ENCODE data around the gene PRKCE.

PRKCE gene

GRCh38 chr2:46117994-46118393 is 466.5 kb downstream of the PRKCE start:
- no peak overlapping the region for H3K4me3 ChIP-seq (ENCODE audit: low read length in 2 of 2)
- no peak overlapping the region for H3K9ac ChIP-seq (ENCODE audit: low read depth in 1 of 2, low read length in 2 of 2)
- no peaks in the 10 kb centered on the region for H3K27me3 ChIP-seq (ENCODE audit: control insufficient read depth in 2 of 2, insufficient read depth in 2 of 2, low read length in 2 of 2)
- H3K27ac ChIP-seq (ENCODE audit: low read depth in 2 of 2, low read length in 2 of 2) = no peak overlapping the region
- no peaks in the 10 kb centered on the region for H3K36me3 ChIP-seq (ENCODE audit: control insufficient read depth in 2 of 2, insufficient read depth in 2 of 2, low read length in 2 of 2)
- H3K4me1 ChIP-seq (ENCODE audit: control insufficient read depth in 2 of 2, insufficient read depth in 2 of 2, low read length in 2 of 2) = peaks cover 18 to 37% of the 10 kb centered on the region in 2 donors
- H3K9me3 ChIP-seq (ENCODE audit: control insufficient read depth in 2 of 2, low read length in 2 of 2) = no peaks in the 10 kb centered on the region

GRCh38 chr2:46118656-46119371 is 467.3 kb downstream of the PRKCE start:
- no peak overlapping the region for H3K4me3 ChIP-seq (ENCODE audit: low read length in 2 of 2)
- no peak overlapping the region for H3K9ac ChIP-seq (ENCODE audit: low read depth in 1 of 2, low read length in 2 of 2)
- peaks cover 18 to 37% of the 10 kb centered on the region in 2 donors for H3K4me1 ChIP-seq (ENCODE audit: control insufficient read depth in 2 of 2, insufficient read depth in 2 of 2, low read length in 2 of 2)
- H3K36me3 ChIP-seq (ENCODE audit: control insufficient read depth in 2 of 2, insufficient read depth in 2 of 2, low read length in 2 of 2) = no peaks in the 10 kb centered on the region
- H3K9me3 ChIP-seq (ENCODE audit: control insufficient read depth in 2 of 2, low read length in 2 of 2) = no peaks in the 10 kb centered on the region
- no peaks in the 10 kb centered on the region for H3K27me3 ChIP-seq (ENCODE audit: control insufficient read depth in 2 of 2, insufficient read depth in 2 of 2, low read length in 2 of 2)
- H3K27ac ChIP-seq (ENCODE audit: low read depth in 2 of 2, low read length in 2 of 2) = peak overlapping the region; percentile 12 to 36

- H3K9me3 ChIP-seq (ENCODE audit: control insufficient read depth in 2 of 2, low read length in 2 of 2) = no peaks in the 10 kb centered on the region
- peaks cover 18 to 37% of the 10 kb centered on the region in 2 donors for H3K4me1 ChIP-seq (ENCODE audit: control insufficient read depth in 2 of 2, insufficient read depth in 2 of 2, low read length in 2 of 2)
- H3K27me3 ChIP-seq (ENCODE audit: control insufficient read depth in 2 of 2, insufficient read depth in 2 of 2, low read length in 2 of 2) = no peaks in the 10 kb centered on the region
- no peak overlapping the region for H3K27ac ChIP-seq (ENCODE audit: low read depth in 2 of 2, low read length in 2 of 2)
- H3K4me3 ChIP-seq (ENCODE audit: low read length in 2 of 2) = no peak overlapping the region
- H3K9ac ChIP-seq (ENCODE audit: low read depth in 1 of 2, low read length in 2 of 2) = no peak overlapping the region
- H3K36me3 ChIP-seq (ENCODE audit: control insufficient read depth in 2 of 2, insufficient read depth in 2 of 2, low read length in 2 of 2) = no peaks in the 10 kb centered on the region
These were observed 468.0 kb downstream of the PRKCE start for GRCh38 chr2:46119453-46119852.

GRCh38 chr2:46120792-46121555 is 469.5 kb downstream of the PRKCE start:
- peak overlapping the region; percentile 58 for H3K27ac ChIP-seq (ENCODE audit: low read depth in 2 of 2, low read length in 2 of 2)
- H3K9me3 ChIP-seq (ENCODE audit: control insufficient read depth in 2 of 2, low read length in 2 of 2) = no peaks in the 10 kb centered on the region

GRCh38 chr2:46122318-46122976 is 471.0 kb downstream of the PRKCE start:
- Histone ChIP-seq H3K4me3 (ENCODE audit: low read length in 2 of 2) (no peak overlapping the region), H3K27me3 (ENCODE audit: control insufficient read depth in 2 of 2, insufficient read depth in 2 of 2, low read length in 2 of 2) (no peaks in the 10 kb centered on the region), H3K4me1 (ENCODE audit: control insufficient read depth in 2 of 2, insufficient read depth in 2 of 2, low read length in 2 of 2) (peaks cover 18 to 33% of the 10 kb centered on the region in 2 donors), H3K9ac (ENCODE audit: low read depth in 1 of 2, low read length in 2 of 2) (no peak overlapping the region), H3K9me3 (ENCODE audit: control insufficient read depth in 2 of 2, low read length in 2 of 2) (no peaks in the 10 kb centered on the region), H3K27ac (ENCODE audit: low read depth in 2 of 2, low read length in 2 of 2) (peak overlapping the region; percentile 58), H3K36me3 (ENCODE audit: control insufficient read depth in 2 of 2, insufficient read depth in 2 of 2, low read length in 2 of 2) (no peaks in the 10 kb centered on the region)

More at GRCh38 chr2:46120792-46121555, 469.5 kb downstream of the PRKCE start:
- Histone ChIP-seq H3K4me3 (ENCODE audit: low read length in 2 of 2) (peak overlapping the region in 1 of 2 donors; percentile 14), H3K4me1 (ENCODE audit: control insufficient read depth in 2 of 2, insufficient read depth in 2 of 2, low read length in 2 of 2) (peaks cover 18 to 37% of the 10 kb centered on the region in 2 donors), H3K36me3 (ENCODE audit: control insufficient read depth in 2 of 2, insufficient read depth in 2 of 2, low read length in 2 of 2) (no peaks in the 10 kb centered on the region), H3K27me3 (ENCODE audit: control insufficient read depth in 2 of 2, insufficient read depth in 2 of 2, low read length in 2 of 2) (no peaks in the 10 kb centered on the region), H3K9ac (ENCODE audit: low read depth in 1 of 2, low read length in 2 of 2) (peak overlapping the region in 1 of 2 donors; percentile 10)

GRCh38 chr2:46123013-46123412 is 471.5 kb downstream of the PRKCE start:
- H3K4me3 ChIP-seq (ENCODE audit: low read length in 2 of 2) = no peak overlapping the region
- H3K27me3 ChIP-seq (ENCODE audit: control insufficient read depth in 2 of 2, insufficient read depth in 2 of 2, low read length in 2 of 2) = no peaks in the 10 kb centered on the region
- peak overlapping the region in 1 of 2 donors; percentile 58 for H3K27ac ChIP-seq (ENCODE audit: low read depth in 2 of 2, low read length in 2 of 2)
- H3K36me3 ChIP-seq (ENCODE audit: control insufficient read depth in 2 of 2, insufficient read depth in 2 of 2, low read length in 2 of 2) = no peaks in the 10 kb centered on the region
- peaks cover 18 to 28% of the 10 kb centered on the region in 2 donors for H3K4me1 ChIP-seq (ENCODE audit: control insufficient read depth in 2 of 2, insufficient read depth in 2 of 2, low read length in 2 of 2)
- H3K9ac ChIP-seq (ENCODE audit: low read depth in 1 of 2, low read length in 2 of 2) = no peak overlapping the region
- H3K9me3 ChIP-seq (ENCODE audit: control insufficient read depth in 2 of 2, low read length in 2 of 2) = no peaks in the 10 kb centered on the region

GRCh38 chr2:46125798-46126197 is 474.3 kb downstream of the PRKCE start:
- Histone ChIP-seq H3K9ac (ENCODE audit: low read depth in 1 of 2, low read length in 2 of 2) (no peak overlapping the region), H3K36me3 (ENCODE audit: control insufficient read depth in 2 of 2, insufficient read depth in 2 of 2, low read length in 2 of 2) (no peaks in the 10 kb centered on the region), H3K27me3 (ENCODE audit: control insufficient read depth in 2 of 2, insufficient read depth in 2 of 2, low read length in 2 of 2) (no peaks in the 10 kb centered on the region), H3K4me1 (ENCODE audit: control insufficient read depth in 2 of 2, insufficient read depth in 2 of 2, low read length in 2 of 2) (peaks cover 11 to 16% of the 10 kb centered on the region in 2 donors), H3K27ac (ENCODE audit: low read depth in 2 of 2, low read length in 2 of 2) (no peak overlapping the region), H3K9me3 (ENCODE audit: control insufficient read depth in 2 of 2, low read length in 2 of 2) (no peaks in the 10 kb centered on the region), H3K4me3 (ENCODE audit: low read length in 2 of 2) (no peak overlapping the region)

GRCh38 chr2:46126571-46126970 is 475.1 kb downstream of the PRKCE start:
- Histone ChIP-seq H3K27ac (ENCODE audit: low read depth in 2 of 2, low read length in 2 of 2) (no peak overlapping the region), H3K9ac (ENCODE audit: low read depth in 1 of 2, low read length in 2 of 2) (no peak overlapping the region), H3K36me3 (ENCODE audit: control insufficient read depth in 2 of 2, insufficient read depth in 2 of 2, low read length in 2 of 2) (no peaks in the 10 kb centered on the region), H3K4me1 (ENCODE audit: control insufficient read depth in 2 of 2, insufficient read depth in 2 of 2, low read length in 2 of 2) (peaks cover 7 to 10% of the 10 kb centered on the region in 2 donors), H3K27me3 (ENCODE audit: control insufficient read depth in 2 of 2, insufficient read depth in 2 of 2, low read length in 2 of 2) (no peaks in the 10 kb centered on the region), H3K9me3 (ENCODE audit: control insufficient read depth in 2 of 2, low read length in 2 of 2) (no peaks in the 10 kb centered on the region), H3K4me3 (ENCODE audit: low read length in 2 of 2) (no peak overlapping the region)

GRCh38 chr2:46127176-46127575 is 475.7 kb downstream of the PRKCE start:
- peak overlapping the region in 1 of 2 donors; percentile 6 for H3K27ac ChIP-seq (ENCODE audit: low read depth in 2 of 2, low read length in 2 of 2)
- no peak overlapping the region for H3K4me3 ChIP-seq (ENCODE audit: low read length in 2 of 2)
- H3K36me3 ChIP-seq (ENCODE audit: control insufficient read depth in 2 of 2, insufficient read depth in 2 of 2, low read length in 2 of 2) = no peaks in the 10 kb centered on the region
- H3K9ac ChIP-seq (ENCODE audit: low read depth in 1 of 2, low read length in 2 of 2) = no peak overlapping the region
- no peaks in the 10 kb centered on the region for H3K9me3 ChIP-seq (ENCODE audit: control insufficient read depth in 2 of 2, low read length in 2 of 2)
- no peaks in the 10 kb centered on the region for H3K27me3 ChIP-seq (ENCODE audit: control insufficient read depth in 2 of 2, insufficient read depth in 2 of 2, low read length in 2 of 2)
- H3K4me1 ChIP-seq (ENCODE audit: control insufficient read depth in 2 of 2, insufficient read depth in 2 of 2, low read length in 2 of 2) = peaks cover 6% of the 10 kb centered on the region in 2 donors

- H3K4me1 ChIP-seq (ENCODE audit: control insufficient read depth in 2 of 2, insufficient read depth in 2 of 2, low read length in 2 of 2) = no peaks in the 10 kb centered on the region
- H3K36me3 ChIP-seq (ENCODE audit: control insufficient read depth in 2 of 2, insufficient read depth in 2 of 2, low read length in 2 of 2) = no peaks in the 10 kb centered on the region
- no peaks in the 10 kb centered on the region for H3K27me3 ChIP-seq (ENCODE audit: control insufficient read depth in 2 of 2, insufficient read depth in 2 of 2, low read length in 2 of 2)
- no peaks in the 10 kb centered on the region for H3K9me3 ChIP-seq (ENCODE audit: control insufficient read depth in 2 of 2, low read length in 2 of 2)
- H3K27ac ChIP-seq (ENCODE audit: low read depth in 2 of 2, low read length in 2 of 2) = no peak overlapping the region
- no peak overlapping the region for H3K9ac ChIP-seq (ENCODE audit: low read depth in 1 of 2, low read length in 2 of 2)
- no peak overlapping the region for H3K4me3 ChIP-seq (ENCODE audit: low read length in 2 of 2)
These were observed 479.0 kb downstream of the PRKCE start for GRCh38 chr2:46130511-46130910.
